HEK293 (cell line): ENCODE results near the gene EIF4E2.

ENCODE experiments used
- CTCF ChIA-PET: fragments of 350-600 bp; formaldehyde crosslinking; extraction: SDS; loops from one replicate; lab custom pipeline; 2021; ENCODE audit warnings: antibody characterized with exemption; lab: Yijun Ruan, JAX
- POLR2A ChIA-PET: fragments of 300-600 bp; formaldehyde crosslinking; extraction: SDS; loops from one replicate; lab custom pipeline; 2020; ENCODE audit warnings: antibody characterized with exemption, inconsistent platforms; lab: Yijun Ruan, JAX
- H3K27ac ChIP-seq: fragments of 200-500 bp; sonication (Bioruptor generic); 2 replicates; pipeline ENCODE4 v1.5.1; 2014; ENCODE audit warnings: low read depth, low read length, control low read depth, inconsistent platforms; ENCODE audit errors: extremely low read depth
- H3K36me3 ChIP-seq, 2 experiments: fragments of 200-500 bp in 1 of 2; sonication (Bioruptor generic) in 1 of 2; 1 replicate in 1 of 2; 2 replicates in 1 of 2; pipeline ENCODE4 v1.5.1; 2014 to 2017; ENCODE audit warnings: inconsistent platforms in 2 of 2, low read length in 2 of 2; ENCODE audit not compliant: control insufficient read depth in 2 of 2, insufficient read depth in 1 of 2
- H3K4me1 ChIP-seq: fragments of 200-500 bp; sonication (Bioruptor generic); 2 replicates; pipeline ENCODE4 v1.5.1; 2014; ENCODE audit warnings: mild to moderate bottlenecking, low read length, inconsistent platforms; ENCODE audit not compliant: control insufficient read depth, insufficient read depth
- H3K4me3 ChIP-seq: 2 replicates; pipeline ENCODE4 v1.5.1; 2011; ENCODE audit warnings: low read depth, mild to moderate bottlenecking, control low read depth, low read length, moderate library complexity
- H3K9me3 ChIP-seq: fragments of 200-500 bp; sonication (Bioruptor generic); 2 replicates; pipeline ENCODE4 v1.5.1; 2014; ENCODE audit warnings: low read depth, low read length, inconsistent platforms; ENCODE audit not compliant: control insufficient read depth, insufficient read depth
- BCL11A ChIP-seq: fragments of 450-650 bp; formaldehyde crosslinking; IDR thresholded peaks from 2 replicates; pipeline ENCODE4 v1.5.1; 2016; ENCODE audit warnings: low read depth, missing biosample characterization, missing genetic modification characterization
- BCL11B ChIP-seq: fragments of 450-650 bp; formaldehyde crosslinking; IDR thresholded peaks from 2 replicates; pipeline ENCODE4 v1.5.1; 2016; ENCODE audit warnings: low read depth, missing biosample characterization, missing genetic modification characterization
- KLF1 ChIP-seq: fragments of 450-650 bp; formaldehyde crosslinking; IDR thresholded peaks from 2 replicates; pipeline ENCODE4 v1.5.1; 2016; ENCODE audit warnings: missing biosample characterization, missing genetic modification characterization
- OSR2 ChIP-seq: fragments of 450-650 bp; formaldehyde crosslinking; IDR thresholded peaks from 2 replicates; pipeline ENCODE4 v1.5.1; 2016; ENCODE audit warnings: missing biosample characterization, missing genetic modification characterization
- PRDM1 ChIP-seq: fragments of 450-650 bp; formaldehyde crosslinking; IDR thresholded peaks from 2 replicates; pipeline ENCODE4; 2016; ENCODE audit warnings: missing biosample characterization, missing genetic modification characterization
- REPIN1 ChIP-seq: fragments of 450-650 bp; formaldehyde crosslinking; IDR thresholded peaks from 2 replicates; pipeline ENCODE4 v1.5.1; 2017; ENCODE audit warnings: missing biosample characterization, missing genetic modification characterization, low read depth
- SCRT1 ChIP-seq: fragments of 450-650 bp; formaldehyde crosslinking; IDR thresholded peaks from 2 replicates; pipeline ENCODE4 v1.5.1; 2016; ENCODE audit warnings: missing biosample characterization, missing genetic modification characterization, borderline replicate concordance
- ZBTB7A ChIP-seq: fragments of 450-650 bp; formaldehyde crosslinking; IDR thresholded peaks from 2 replicates; pipeline ENCODE4 v1.5.1; 2016; ENCODE audit warnings: low read depth, missing biosample characterization, missing genetic modification characterization
- ZEB2 ChIP-seq: fragments of 450-650 bp; formaldehyde crosslinking; IDR thresholded peaks from 2 replicates; pipeline ENCODE4 v1.5.1; 2016; ENCODE audit warnings: missing biosample characterization, missing genetic modification characterization
- ZFHX2 ChIP-seq: fragments of 450-650 bp; formaldehyde crosslinking; conservative IDR thresholded peaks from 2 replicates; pipeline ENCODE4 v1.5.1; 2016; ENCODE audit warnings: missing biosample characterization, missing genetic modification characterization
- ZNF146 ChIP-seq: fragments of 450-650 bp; formaldehyde crosslinking; IDR thresholded peaks from 2 replicates; pipeline ENCODE4 v1.5.1; 2016; ENCODE audit warnings: missing biosample characterization, missing genetic modification characterization
- ZNF211 ChIP-seq: fragments of 450-650 bp; formaldehyde crosslinking; IDR thresholded peaks from 2 replicates; pipeline ENCODE4 v1.5.1; 2016; ENCODE audit warnings: low read depth, missing biosample characterization, missing genetic modification characterization
- ZNF221 ChIP-seq: fragments of 450-650 bp; formaldehyde crosslinking; IDR thresholded peaks from 2 replicates; pipeline ENCODE4 v1.5.1; 2017; ENCODE audit warnings: missing biosample characterization, missing genetic modification characterization, borderline replicate concordance
- ZNF501 ChIP-seq: fragments of 450-650 bp; formaldehyde crosslinking; IDR thresholded peaks from 2 replicates; pipeline ENCODE4 v1.5.1; 2016; ENCODE audit warnings: missing biosample characterization, missing genetic modification characterization
- ZNF510 ChIP-seq: fragments of 450-650 bp; formaldehyde crosslinking; IDR thresholded peaks from 2 replicates; pipeline ENCODE4 v1.5.1; 2018; ENCODE audit warnings: mild to moderate bottlenecking, missing genetic modification characterization, missing biosample characterization; ENCODE audit not compliant: insufficient replicate concordance
- ZNF514 ChIP-seq: fragments of 450-650 bp; formaldehyde crosslinking; IDR thresholded peaks from 2 replicates; pipeline ENCODE4 v1.5.1; 2016; ENCODE audit warnings: missing biosample characterization, missing genetic modification characterization
- ZNF529 ChIP-seq: fragments of 450-650 bp; formaldehyde crosslinking; IDR thresholded peaks from 2 replicates; pipeline ENCODE4 v1.5.1; 2017; ENCODE audit warnings: missing genetic modification characterization, missing biosample characterization; ENCODE audit not compliant: insufficient replicate concordance
- ZNF560 ChIP-seq: fragments of 450-650 bp; formaldehyde crosslinking; IDR thresholded peaks from 2 replicates; pipeline ENCODE4 v1.5.1; 2017; ENCODE audit warnings: missing biosample characterization, missing genetic modification characterization, borderline replicate concordance
- ZNF585B ChIP-seq: fragments of 450-650 bp; formaldehyde crosslinking; IDR thresholded peaks from 2 replicates; pipeline ENCODE4 v1.5.1; 2016; ENCODE audit warnings: missing biosample characterization, missing genetic modification characterization
- ZNF629 ChIP-seq: fragments of 450-650 bp; formaldehyde crosslinking; IDR thresholded peaks from 2 replicates; pipeline ENCODE4 v1.5.1; 2017; ENCODE audit warnings: missing biosample characterization, missing genetic modification characterization
- ZNF701 ChIP-seq: fragments of 450-650 bp; formaldehyde crosslinking; IDR thresholded peaks from 2 replicates; pipeline ENCODE4 v1.5.1; 2016; ENCODE audit warnings: missing biosample characterization, missing genetic modification characterization
- TF ChIP-seq, protein P1 (sequence below): fragments of 450-650 bp; formaldehyde crosslinking; IDR thresholded peaks from 2 replicates; pipeline ENCODE4 v1.5.1; 2017; ENCODE audit warnings: missing biosample characterization, missing genetic modification characterization
- TF ChIP-seq, protein P2 (sequence below): fragments of 450-650 bp; formaldehyde crosslinking; IDR thresholded peaks from 2 replicates; pipeline ENCODE4 v1.5.1; 2017; ENCODE audit warnings: missing biosample characterization, missing genetic modification characterization
- TF ChIP-seq, protein P3 (sequence below): fragments of 450-650 bp; formaldehyde crosslinking; IDR thresholded peaks from 2 replicates; pipeline ENCODE4 v1.5.1; 2017; ENCODE audit warnings: missing biosample characterization, missing genetic modification characterization
- TF ChIP-seq, protein P4 (sequence below): fragments of 450-650 bp; formaldehyde crosslinking; IDR thresholded peaks from 2 replicates; pipeline ENCODE4 v1.5.1; 2016; ENCODE audit warnings: missing biosample characterization, missing genetic modification characterization
- TF ChIP-seq, protein P5 (sequence below): fragments of 450-650 bp; formaldehyde crosslinking; IDR thresholded peaks from 2 replicates; pipeline ENCODE4 v1.5.1; 2016; ENCODE audit warnings: missing biosample characterization, missing genetic modification characterization

EIF4E2 gene

DNA sequence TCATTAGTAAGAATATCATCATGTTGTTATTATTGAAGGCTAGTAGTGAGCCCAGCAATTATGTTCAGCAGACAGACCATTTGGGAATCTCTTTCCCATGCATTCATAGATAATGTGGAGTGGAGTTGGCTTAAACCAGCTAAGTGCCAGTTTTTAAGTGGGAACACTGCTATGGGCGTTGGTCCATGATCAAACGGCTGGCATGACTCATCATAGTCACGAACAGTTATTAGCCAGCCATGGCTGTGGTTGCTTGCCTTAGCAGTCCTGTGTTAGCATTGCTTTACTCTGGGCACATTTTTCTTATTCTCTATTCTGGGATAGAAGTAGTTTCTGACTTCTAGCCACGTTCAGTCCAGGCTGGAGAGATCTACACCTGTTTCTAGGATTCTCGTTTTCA lies 17.7 kb downstream of the EIF4E2 start:
- Histone ChIP-seq H3K4me3 (no peak overlapping the region), H3K9me3 (no peaks in the 10 kb centered on the region), H3K36me3 (peaks cover 22 to 96% of the 10 kb centered on the region in 2 experiments), H3K27ac (no peak overlapping the region), H3K4me1 (0 out of 2 replicates have a peak, but pooled peaks cover 2% of the 10 kb centered on the region)
- POLR2A ChIA-PET = interaction anchor here (1.4 kb wide), 1 partner anchor 18 kb away, joined by 3 read pairs; the partner anchor contains the start of genes EIF4E2 and TIGD1
- CTCF ChIA-PET = interaction anchor here (0.7 to 0.9 kb wide), 2 partner anchors 9 to 11 kb away, joined by 3 read pairs; no protein-coding TSS in a partner anchor
- TF ChIP-seq BCL11B (tag by site-specific recombination) (no peak), ZNF629 (no peak), OSR2 (no peak), ZNF510 (no peak), ZNF211 (tag by site-specific recombination) (no peak), ZNF529 (tag by site-specific recombination) (no peak), REPIN1 (tag by site-specific recombination) (no peak), ZNF221 (no peak)
- TF ChIP-seq, all 188 proteins: peak for 0

DNA sequence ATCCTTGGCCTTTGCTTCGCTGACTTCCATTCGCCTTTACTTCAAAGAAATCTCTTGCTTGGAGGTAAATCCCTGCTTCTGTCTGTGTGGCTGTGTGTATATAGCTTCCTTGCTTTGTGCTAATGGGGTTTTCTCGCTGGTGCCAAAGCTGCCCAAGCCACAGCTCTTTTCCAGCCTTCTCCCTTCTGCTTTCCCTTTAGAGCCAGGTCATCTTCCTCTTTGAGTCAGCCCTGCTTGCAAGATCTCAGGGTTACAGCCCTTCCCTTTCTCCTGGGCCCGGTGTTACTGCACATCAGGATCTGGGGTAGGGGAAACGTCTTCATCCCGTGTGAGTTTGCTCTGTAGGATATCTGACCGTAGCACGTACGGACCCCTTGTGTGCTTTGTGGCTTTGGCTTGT lies 19.1 kb downstream of the EIF4E2 start:
- ChIA-PET POLR2A (no interaction called here), CTCF (interaction anchor here (0.6 kb wide), 1 partner anchor 270 kb away, joined by 3 read pairs; no protein-coding TSS in a partner anchor)
- Histone ChIP-seq H3K36me3 (peaks cover 20 to 97% of the 10 kb centered on the region in 2 experiments), H3K27ac (no peak overlapping the region), H3K9me3 (no peaks in the 10 kb centered on the region), H3K4me3 (no peak overlapping the region), H3K4me1 (0 out of 2 replicates have a peak, but pooled peaks cover 2% of the 10 kb centered on the region)
- TF ChIP-seq, protein P1, sequence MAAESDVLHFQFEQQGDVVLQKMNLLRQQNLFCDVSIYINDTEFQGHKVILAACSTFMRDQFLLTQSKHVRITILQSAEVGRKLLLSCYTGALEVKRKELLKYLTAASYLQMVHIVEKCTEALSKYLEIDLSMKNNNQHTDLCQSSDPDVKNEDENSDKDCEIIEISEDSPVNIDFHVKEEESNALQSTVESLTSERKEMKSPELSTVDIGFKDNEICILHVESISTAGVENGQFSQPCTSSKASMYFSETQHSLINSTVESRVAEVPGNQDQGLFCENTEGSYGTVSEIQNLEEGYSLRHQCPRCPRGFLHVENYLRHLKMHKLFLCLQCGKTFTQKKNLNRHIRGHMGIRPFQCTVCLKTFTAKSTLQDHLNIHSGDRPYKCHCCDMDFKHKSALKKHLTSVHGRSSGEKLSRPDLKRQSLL (tag by site-specific recombination) = no peak
- TF ChIP-seq BCL11A (tag by site-specific recombination) = no peak
- TF ChIP-seq ZNF514 (tag by site-specific recombination) = no peak
- TF ChIP-seq ZNF585B (tag by site-specific recombination) = no peak
- TF ChIP-seq, protein P2, sequence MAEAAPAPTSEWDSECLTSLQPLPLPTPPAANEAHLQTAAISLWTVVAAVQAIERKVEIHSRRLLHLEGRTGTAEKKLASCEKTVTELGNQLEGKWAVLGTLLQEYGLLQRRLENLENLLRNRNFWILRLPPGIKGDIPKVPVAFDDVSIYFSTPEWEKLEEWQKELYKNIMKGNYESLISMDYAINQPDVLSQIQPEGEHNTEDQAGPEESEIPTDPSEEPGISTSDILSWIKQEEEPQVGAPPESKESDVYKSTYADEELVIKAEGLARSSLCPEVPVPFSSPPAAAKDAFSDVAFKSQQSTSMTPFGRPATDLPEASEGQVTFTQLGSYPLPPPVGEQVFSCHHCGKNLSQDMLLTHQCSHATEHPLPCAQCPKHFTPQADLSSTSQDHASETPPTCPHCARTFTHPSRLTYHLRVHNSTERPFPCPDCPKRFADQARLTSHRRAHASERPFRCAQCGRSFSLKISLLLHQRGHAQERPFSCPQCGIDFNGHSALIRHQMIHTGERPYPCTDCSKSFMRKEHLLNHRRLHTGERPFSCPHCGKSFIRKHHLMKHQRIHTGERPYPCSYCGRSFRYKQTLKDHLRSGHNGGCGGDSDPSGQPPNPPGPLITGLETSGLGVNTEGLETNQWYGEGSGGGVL (tag by site-specific recombination) = no peak
- TF ChIP-seq ZBTB7A = no peak
- TF ChIP-seq, protein P3, sequence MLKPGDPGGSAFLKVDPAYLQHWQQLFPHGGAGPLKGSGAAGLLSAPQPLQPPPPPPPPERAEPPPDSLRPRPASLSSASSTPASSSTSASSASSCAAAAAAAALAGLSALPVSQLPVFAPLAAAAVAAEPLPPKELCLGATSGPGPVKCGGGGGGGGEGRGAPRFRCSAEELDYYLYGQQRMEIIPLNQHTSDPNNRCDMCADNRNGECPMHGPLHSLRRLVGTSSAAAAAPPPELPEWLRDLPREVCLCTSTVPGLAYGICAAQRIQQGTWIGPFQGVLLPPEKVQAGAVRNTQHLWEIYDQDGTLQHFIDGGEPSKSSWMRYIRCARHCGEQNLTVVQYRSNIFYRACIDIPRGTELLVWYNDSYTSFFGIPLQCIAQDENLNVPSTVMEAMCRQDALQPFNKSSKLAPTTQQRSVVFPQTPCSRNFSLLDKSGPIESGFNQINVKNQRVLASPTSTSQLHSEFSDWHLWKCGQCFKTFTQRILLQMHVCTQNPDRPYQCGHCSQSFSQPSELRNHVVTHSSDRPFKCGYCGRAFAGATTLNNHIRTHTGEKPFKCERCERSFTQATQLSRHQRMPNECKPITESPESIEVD (tag by site-specific recombination) = no peak
- TF ChIP-seq ZEB2 (tag by site-specific recombination) = no peak
- no peak for TF ChIP-seq SCRT1 (tag by site-specific recombination)
- no peak for TF ChIP-seq ZNF501
- no peak for TF ChIP-seq ZNF701 (tag by site-specific recombination)
- no peak for TF ChIP-seq PRDM1
- TF ChIP-seq, protein P4, sequence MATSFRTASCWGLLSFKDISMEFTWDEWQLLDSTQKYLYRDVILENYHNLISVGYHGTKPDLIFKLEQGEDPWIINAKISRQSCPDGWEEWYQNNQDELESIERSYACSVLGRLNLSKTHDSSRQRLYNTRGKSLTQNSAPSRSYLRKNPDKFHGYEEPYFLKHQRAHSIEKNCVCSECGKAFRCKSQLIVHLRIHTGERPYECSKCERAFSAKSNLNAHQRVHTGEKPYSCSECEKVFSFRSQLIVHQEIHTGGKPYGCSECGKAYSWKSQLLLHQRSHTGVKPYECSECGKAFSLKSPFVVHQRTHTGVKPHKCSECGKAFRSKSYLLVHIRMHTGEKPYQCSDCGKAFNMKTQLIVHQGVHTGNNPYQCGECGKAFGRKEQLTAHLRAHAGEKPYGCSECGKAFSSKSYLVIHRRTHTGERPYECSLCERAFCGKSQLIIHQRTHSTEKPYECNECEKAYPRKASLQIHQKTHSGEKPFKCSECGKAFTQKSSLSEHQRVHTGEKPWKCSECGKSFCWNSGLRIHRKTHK (tag by site-specific recombination) = no peak
- no peak for TF ChIP-seq ZNF146 (tag by site-specific recombination)
- TF ChIP-seq, protein P5, sequence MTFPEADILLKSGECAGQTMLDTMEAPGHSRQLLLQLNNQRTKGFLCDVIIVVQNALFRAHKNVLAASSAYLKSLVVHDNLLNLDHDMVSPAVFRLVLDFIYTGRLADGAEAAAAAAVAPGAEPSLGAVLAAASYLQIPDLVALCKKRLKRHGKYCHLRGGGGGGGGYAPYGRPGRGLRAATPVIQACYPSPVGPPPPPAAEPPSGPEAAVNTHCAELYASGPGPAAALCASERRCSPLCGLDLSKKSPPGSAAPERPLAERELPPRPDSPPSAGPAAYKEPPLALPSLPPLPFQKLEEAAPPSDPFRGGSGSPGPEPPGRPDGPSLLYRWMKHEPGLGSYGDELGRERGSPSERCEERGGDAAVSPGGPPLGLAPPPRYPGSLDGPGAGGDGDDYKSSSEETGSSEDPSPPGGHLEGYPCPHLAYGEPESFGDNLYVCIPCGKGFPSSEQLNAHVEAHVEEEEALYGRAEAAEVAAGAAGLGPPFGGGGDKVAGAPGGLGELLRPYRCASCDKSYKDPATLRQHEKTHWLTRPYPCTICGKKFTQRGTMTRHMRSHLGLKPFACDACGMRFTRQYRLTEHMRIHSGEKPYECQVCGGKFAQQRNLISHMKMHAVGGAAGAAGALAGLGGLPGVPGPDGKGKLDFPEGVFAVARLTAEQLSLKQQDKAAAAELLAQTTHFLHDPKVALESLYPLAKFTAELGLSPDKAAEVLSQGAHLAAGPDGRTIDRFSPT (tag by site-specific recombination) = no peak
- TF ChIP-seq KLF1 (tag by site-specific recombination) = no peak
- TF ChIP-seq ZFHX2 (tag by site-specific recombination) = no peak
- TF ChIP-seq ZNF560 (tag by site-specific recombination) = no peak
